ENCODE measurements around the gene GALNT1. TPM values are rescaled to one million over a fixed set of nuclear protein-coding genes. Genes with fewer than 3 reads are reported as not detected.

The GALNT1 gene
- total and polyA plus RNA-seq, 7 donors = 23.7 to 70.3 (median 52.3) TPM

DNA sequence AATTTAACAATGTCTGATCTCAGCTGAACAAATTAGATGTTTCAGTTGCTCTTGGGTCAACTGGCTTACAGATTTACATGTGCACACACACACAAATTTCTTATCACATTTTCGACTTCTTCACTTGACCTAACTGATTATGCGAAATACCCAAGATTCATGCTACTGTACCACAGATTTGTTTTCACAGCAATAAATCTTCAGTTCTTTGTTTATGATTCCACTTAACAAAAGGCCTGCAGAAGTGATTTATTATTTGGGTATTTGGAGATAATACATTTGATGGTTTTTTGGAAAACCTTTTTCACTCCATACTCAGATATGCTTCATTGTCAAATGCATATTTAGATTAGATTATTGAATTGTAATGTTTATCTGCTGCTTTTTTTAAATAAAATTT, 129.0 kb downstream of the GALNT1 start:
- Histone ChIP-seq H3K4me1 (no peaks in the 10 kb centered on the region), H3K27me3 (ENCODE audit: insufficient read depth in 3 of 3, low read length in 2 of 3) (no peaks in the 10 kb centered on the region), H3K9me3 (no peaks in the 10 kb centered on the region), H3K27ac (no peak overlapping the region), H3K4me3 (no peak overlapping the region), H3K36me3 (ENCODE audit: insufficient read depth in 1 of 2, low read depth in 1 of 2) (peaks cover 2 to 26% of the 10 kb centered on the region in 2 donors)
- WGBS, 3 donors = 90 to 92% (median 91%) methylated on average over 2 of the region's 2 CpGs
- TF ChIP-seq, protein P1, sequence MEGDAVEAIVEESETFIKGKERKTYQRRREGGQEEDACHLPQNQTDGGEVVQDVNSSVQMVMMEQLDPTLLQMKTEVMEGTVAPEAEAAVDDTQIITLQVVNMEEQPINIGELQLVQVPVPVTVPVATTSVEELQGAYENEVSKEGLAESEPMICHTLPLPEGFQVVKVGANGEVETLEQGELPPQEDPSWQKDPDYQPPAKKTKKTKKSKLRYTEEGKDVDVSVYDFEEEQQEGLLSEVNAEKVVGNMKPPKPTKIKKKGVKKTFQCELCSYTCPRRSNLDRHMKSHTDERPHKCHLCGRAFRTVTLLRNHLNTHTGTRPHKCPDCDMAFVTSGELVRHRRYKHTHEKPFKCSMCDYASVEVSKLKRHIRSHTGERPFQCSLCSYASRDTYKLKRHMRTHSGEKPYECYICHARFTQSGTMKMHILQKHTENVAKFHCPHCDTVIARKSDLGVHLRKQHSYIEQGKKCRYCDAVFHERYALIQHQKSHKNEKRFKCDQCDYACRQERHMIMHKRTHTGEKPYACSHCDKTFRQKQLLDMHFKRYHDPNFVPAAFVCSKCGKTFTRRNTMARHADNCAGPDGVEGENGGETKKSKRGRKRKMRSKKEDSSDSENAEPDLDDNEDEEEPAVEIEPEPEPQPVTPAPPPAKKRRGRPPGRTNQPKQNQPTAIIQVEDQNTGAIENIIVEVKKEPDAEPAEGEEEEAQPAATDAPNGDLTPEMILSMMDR (IDR thresholded peaks at IDR 0.05) = no peak
- ATAC-seq (no peak), DNase-seq (no peak)
- intact Hi-C loops (cut with DNase I) = no loop called here

GRCh38 chr18:35711227-35711626, 129.7 kb downstream of the GALNT1 start:
- no peak for ATAC-seq
- WGBS, 3 donors = 77 to 85% (median 81%) methylated on average over 2 of the region's 2 CpGs
- Histone ChIP-seq H3K4me1 (no peaks in the 10 kb centered on the region), H3K36me3 (ENCODE audit: insufficient read depth in 1 of 2, low read depth in 1 of 2) (peaks cover 2 to 20% of the 10 kb centered on the region in 2 donors), H3K27me3 (ENCODE audit: insufficient read depth in 3 of 3, low read length in 2 of 3) (no peaks in the 10 kb centered on the region), H3K27ac (no peak overlapping the region), H3K9me3 (no peaks in the 10 kb centered on the region), H3K4me3 (no peak overlapping the region)
- no peak for DNase-seq
- intact Hi-C loops (cut with DNase I) = no loop called here
- TF ChIP-seq, protein P1 (IDR thresholded peaks at IDR 0.05) = no peak

- no peaks in the 10 kb centered on the region for H3K27me3 ChIP-seq (ENCODE audit: insufficient read depth in 3 of 3, low read length in 2 of 3)
- no peak for ATAC-seq
These were observed 132.0 kb downstream of the GALNT1 start for GRCh38 chr18:35713545-35713944.

DNA sequence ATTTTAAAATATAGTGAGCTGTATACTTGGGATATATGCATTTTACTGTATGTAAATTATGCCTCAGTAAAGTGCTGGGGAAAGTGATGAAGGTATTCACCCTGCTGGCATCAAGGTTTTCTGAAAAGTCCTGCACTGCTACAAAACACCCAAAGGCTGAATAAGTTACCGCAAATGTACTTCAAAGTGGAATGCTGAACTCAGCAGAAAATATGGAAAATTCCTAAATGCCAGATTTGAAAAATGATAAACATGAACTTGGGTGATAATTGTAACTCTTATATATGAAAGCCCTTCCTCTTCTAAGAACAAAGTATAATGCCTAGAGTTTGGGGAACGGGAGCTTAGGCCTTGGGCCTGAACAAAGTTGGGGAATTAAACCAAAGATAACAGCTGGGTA, 133.0 kb downstream of the GALNT1 start:
- 91 to 99% (median 98%) methylated on average over 2 of the region's 2 CpGs for WGBS, 3 donors
- no peak overlapping the region for H3K4me3 ChIP-seq
- peaks cover 2 to 12% of the 10 kb centered on the region in 2 donors for H3K36me3 ChIP-seq (ENCODE audit: insufficient read depth in 1 of 2, low read depth in 1 of 2)
- TF ChIP-seq, protein P1 (IDR thresholded peaks at IDR 0.05) = no peak
- no peaks in the 10 kb centered on the region for H3K27me3 ChIP-seq (ENCODE audit: insufficient read depth in 3 of 3, low read length in 2 of 3)
- intact Hi-C loops (cut with DNase I) = no loop called here
- H3K9me3 ChIP-seq = peaks cover 9% of the 10 kb centered on the region
- ATAC-seq = no peak
- H3K27ac ChIP-seq = no peak overlapping the region
- no peaks in the 10 kb centered on the region for H3K4me1 ChIP-seq
- no peak for DNase-seq

More at GRCh38 chr18:35713545-35713944, 132.0 kb downstream of the GALNT1 start:
- H3K9me3 ChIP-seq = peaks cover under 1% of the 10 kb centered on the region
- intact Hi-C loops (cut with DNase I) = no loop called here
- no peak overlapping the region for H3K27ac ChIP-seq
- peaks cover 2 to 17% of the 10 kb centered on the region in 2 donors for H3K36me3 ChIP-seq (ENCODE audit: insufficient read depth in 1 of 2, low read depth in 1 of 2)
- H3K4me1 ChIP-seq = no peaks in the 10 kb centered on the region
- no peak overlapping the region for H3K4me3 ChIP-seq
- TF ChIP-seq, protein P1 (IDR thresholded peaks at IDR 0.05) = no peak
- DNase-seq = no peak
- 66 to 73% (median 66%) methylated on average over 2 of the region's 2 CpGs for WGBS, 3 donors

- Histone ChIP-seq H3K9me3 (peaks cover 11% of the 10 kb centered on the region), H3K27me3 (ENCODE audit: insufficient read depth in 3 of 3, low read length in 2 of 3) (no peaks in the 10 kb centered on the region), H3K36me3 (ENCODE audit: insufficient read depth in 1 of 2, low read depth in 1 of 2) (peaks cover 0 to 6% of the 10 kb centered on the region in 2 donors), H3K4me3 (no peak overlapping the region), H3K27ac (no peak overlapping the region), H3K4me1 (no peaks in the 10 kb centered on the region)
- TF ChIP-seq, protein P1 (IDR thresholded peaks at IDR 0.05) = no peak
- ATAC-seq = no peak
- DNase-seq = no peak
- intact Hi-C loops (cut with DNase I) = no loop called here
- WGBS, 3 donors = 98 to 100% (median 99%) methylated on average over 2 of the region's 2 CpGs
These were observed 133.6 kb downstream of the GALNT1 start for GRCh38 chr18:35715139-35715538.

Data from psoas muscle (tissue), 8 donors.